ENCODE measurements around the gene ARID5B. TPM values are rescaled to one million over a fixed set of nuclear protein-coding genes. Genes with fewer than 3 reads are reported as not detected.

ARID5B gene
- polyA plus RNA-seq, 4 donors, result 45.0 to 57.3 (median 51.7) TPM

- DNase-seq (ENCODE audit: low read depth in 4 of 4, low spot score in 2 of 4), result no peak
Observed at GRCh38 chr10:62085404-62085803, 183.9 kb downstream of the ARID5B start.

GRCh38 chr10:62085821-62086220 is 184.3 kb downstream of the ARID5B start:
- DNase-seq (ENCODE audit: low read depth in 4 of 4, low spot score in 2 of 4), result no peak

DNA sequence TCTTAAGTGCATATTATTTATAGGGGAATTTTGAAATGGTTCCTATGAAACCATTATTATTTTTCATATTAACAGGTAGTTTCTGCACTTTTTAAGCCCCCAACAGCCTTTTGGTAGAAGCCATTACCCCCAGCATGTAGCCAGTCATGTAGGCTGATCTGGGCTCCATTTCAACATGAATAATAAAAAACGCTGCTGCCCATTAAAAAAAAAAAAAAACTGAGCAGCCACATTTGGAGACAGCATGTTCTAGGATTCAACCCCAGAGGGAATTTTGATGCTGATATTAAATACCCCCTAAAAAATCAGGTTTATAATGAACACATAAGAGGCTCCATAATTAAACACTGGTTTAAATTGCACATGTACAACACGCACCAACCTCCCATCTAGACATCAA is 185.8 kb downstream of the ARID5B start:
- no peak for DNase-seq (ENCODE audit: low read depth in 4 of 4, low spot score in 2 of 4)

DNA sequence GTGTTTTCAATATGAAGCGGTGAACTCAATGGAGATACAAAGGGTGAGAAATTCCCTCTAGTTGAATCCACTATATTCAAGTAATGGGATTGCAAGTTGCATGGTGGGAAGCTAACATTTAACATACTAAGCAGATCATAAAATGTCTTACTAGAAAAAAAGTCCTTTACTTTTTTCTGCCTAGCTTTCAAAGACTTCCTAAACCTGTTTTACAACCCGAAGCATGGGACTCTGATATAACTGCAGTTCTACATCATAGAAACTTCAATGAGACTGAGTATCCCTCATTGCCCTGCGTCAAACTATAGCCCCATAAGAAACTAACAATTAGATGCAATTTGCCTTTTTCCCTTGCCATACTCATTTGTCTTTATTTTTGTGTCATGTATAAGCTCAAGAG is 187.3 kb downstream of the ARID5B start:
- DNase-seq (ENCODE audit: low read depth in 4 of 4, low spot score in 2 of 4), result no peak

DNA sequence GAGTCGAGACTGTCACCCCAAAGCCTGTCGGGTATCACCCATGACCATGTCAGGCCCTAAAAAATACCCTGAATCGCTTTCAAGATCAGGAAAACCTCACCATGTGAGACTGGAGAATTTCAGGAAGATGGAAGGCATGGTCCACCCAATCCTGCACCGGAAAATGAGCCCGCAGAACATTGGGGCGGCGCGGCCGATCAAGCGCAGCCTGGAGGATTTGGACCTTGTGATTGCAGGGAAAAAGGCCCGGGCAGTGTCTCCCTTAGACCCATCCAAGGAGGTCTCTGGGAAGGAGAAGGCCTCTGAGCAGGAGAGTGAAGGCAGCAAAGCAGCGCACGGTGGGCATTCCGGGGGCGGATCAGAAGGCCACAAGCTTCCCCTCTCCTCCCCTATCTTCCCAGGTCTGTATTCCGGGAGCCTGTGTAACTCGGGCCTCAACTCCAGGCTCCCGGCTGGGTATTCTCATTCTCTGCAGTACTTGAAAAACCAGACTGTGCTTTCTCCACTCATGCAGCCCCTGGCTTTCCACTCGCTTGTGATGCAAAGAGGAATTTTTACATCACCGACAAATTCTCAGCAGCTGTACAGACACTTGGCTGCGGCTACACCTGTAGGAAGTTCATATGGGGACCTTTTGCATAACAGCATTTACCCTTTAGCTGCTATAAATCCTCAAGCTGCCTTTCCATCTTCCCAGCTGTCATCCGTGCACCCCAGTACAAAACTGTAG is 191.0 kb downstream of the ARID5B start:
- no peak for DNase-seq (ENCODE audit: low read depth in 4 of 4, low spot score in 2 of 4)

DNA sequence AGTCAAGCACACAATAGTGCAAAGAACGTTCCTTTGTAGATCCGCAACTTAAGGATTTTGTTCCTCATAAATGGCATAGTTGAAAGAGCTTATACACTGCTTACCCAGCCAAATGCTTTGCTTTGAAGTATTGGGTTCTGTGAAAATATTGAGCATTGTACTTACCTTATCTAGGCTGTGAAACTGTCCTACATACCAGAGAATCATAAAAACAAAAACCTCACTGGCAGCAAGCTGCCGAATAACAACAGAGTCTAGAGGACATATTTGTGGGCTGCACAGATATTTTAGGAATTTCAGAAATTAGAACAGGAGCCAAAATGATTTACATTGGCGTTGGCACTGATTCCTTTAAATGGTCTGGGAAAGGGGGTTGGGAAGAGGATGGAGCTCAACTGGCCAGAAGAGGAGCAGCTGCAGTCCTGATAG is 192.4 kb downstream of the ARID5B start:
- DNase-seq (ENCODE audit: low read depth in 4 of 4, low spot score in 2 of 4), result no peak

GRCh38 chr10:62095181-62096122 is 194.0 kb downstream of the ARID5B start:
- DNase-seq (ENCODE audit: low read depth in 4 of 4, low spot score in 2 of 4), result no peak

DNA sequence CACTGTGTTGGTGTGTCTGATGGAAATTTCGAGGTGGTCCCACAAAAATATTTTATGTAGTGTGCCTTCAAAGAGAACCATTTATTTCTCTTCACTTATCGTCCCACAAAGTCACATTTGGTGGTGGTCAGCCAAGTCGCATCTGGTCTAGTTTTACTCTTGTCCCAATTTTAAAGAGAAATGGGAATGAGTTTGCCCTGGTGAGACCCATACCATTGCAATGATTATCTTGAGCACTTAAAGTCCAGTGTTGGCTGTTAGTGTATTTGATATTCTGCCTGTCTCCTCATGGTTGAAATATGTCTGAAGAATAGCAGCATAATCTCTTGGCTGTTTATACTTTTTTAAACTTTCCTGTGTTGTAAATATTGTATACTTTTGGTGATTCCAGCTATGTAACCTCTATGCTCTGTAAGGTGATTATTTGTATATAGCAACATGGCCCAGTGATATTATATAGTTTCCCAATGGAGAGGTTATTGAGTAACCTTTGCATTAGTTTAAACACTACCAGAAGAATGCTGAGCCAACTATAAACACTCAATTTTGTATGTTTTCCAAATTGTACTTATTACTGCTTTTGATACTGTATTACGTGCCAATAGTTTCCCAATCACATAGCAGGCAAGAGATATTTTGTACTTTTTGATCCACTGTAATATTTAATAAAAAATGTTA is 194.9 kb downstream of the ARID5B start:
- DNase-seq (ENCODE audit: low read depth in 4 of 4, low spot score in 2 of 4), result no peak

DNA sequence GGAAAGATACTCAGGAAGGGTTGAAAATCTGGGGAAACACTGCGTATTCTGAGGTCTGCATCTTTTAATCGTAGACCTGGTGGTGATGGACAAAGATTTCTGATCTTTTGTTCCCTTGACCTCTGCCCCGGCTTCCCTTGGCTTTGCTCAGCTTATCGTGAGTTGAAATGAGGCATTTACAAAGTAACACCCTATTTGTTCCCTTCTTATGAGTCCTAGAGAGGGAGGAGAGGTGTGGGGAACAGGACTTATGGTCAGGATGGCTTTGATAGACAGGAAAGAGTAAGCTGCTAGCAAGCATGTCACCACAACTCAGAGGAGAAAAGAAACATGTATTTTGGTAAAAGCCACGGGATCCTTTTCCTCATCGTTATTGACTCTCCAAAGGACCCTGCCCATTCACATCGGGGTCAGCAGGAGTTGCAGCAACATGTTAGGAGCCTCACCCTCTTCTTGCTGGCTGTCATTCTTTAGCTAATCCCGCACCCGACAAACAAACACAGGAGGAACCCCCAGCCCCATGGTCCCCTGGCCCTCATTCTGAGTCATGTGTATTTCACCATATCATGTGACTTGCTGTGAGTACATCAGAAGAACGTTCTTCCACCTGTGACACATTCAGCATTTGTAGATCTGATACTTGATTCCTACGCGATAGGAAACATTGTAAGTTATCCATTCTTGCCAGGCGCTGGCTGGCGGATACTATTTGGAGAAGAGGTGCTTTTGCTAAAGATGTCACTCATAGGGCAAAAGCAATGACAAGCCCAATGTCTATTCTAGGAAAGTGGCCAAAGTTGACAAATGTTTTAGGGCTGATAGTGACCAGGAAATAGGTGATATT is 197.0 kb downstream of the ARID5B start:
- DNase-seq (ENCODE audit: low read depth in 4 of 4, low spot score in 2 of 4), result no peak

DNA sequence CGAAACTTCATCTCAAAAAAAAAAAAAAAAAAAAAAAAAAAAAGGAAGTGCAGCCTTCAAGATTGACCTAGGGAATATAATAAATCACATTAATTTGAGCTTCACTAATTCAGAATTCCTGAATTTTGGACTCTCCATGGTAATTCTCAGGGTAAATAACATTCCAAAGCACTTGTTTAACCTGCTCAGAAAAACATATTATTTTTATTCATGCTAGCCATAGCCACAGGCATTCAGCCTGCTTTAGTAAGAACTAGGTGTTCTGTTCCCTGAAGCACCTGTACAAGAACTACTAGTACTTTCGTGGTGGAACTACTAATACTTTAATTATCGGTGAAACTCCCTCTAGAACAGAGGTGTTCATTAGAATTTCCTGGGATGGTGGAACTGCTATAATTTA is 197.8 kb downstream of the ARID5B start:
- no peak for DNase-seq (ENCODE audit: low read depth in 4 of 4, low spot score in 2 of 4)

- no peak for DNase-seq (ENCODE audit: low read depth in 4 of 4, low spot score in 2 of 4)
Observed at GRCh38 chr10:62103857-62104256, 202.4 kb downstream of the ARID5B start.

DNA sequence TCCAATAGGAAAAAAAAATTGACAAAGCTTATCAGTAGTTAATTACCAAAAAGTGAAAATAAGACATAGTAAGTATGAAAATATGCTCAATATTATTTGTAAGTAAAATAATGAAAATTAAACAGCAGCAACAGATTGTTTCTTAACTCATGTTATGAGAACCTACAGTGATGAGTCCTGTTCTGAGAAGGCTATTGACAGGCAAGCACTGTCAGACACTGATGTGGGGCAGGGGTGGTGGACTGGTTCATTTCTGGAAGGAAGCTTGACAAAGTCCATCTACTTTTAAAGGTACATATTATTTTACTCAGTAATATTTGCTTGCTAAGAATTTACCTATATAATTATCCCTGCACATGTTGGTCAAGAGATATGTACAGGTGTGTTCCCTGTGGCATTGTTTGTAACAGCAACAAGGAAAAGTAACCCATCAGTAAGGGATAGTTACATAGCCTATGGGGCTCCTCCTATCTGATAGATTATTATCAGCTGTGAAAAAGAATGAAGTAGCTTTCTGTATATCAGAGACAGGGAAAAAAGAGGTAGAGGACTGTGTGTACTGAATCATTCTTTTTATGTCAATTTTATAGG is 205.5 kb downstream of the ARID5B start:
- DNase-seq (ENCODE audit: low read depth in 4 of 4, low spot score in 2 of 4), result no peak

- no peak for DNase-seq (ENCODE audit: low read depth in 4 of 4, low spot score in 2 of 4)
Observed at GRCh38 chr10:62108759-62109586, 207.5 kb downstream of the ARID5B start.

DNA sequence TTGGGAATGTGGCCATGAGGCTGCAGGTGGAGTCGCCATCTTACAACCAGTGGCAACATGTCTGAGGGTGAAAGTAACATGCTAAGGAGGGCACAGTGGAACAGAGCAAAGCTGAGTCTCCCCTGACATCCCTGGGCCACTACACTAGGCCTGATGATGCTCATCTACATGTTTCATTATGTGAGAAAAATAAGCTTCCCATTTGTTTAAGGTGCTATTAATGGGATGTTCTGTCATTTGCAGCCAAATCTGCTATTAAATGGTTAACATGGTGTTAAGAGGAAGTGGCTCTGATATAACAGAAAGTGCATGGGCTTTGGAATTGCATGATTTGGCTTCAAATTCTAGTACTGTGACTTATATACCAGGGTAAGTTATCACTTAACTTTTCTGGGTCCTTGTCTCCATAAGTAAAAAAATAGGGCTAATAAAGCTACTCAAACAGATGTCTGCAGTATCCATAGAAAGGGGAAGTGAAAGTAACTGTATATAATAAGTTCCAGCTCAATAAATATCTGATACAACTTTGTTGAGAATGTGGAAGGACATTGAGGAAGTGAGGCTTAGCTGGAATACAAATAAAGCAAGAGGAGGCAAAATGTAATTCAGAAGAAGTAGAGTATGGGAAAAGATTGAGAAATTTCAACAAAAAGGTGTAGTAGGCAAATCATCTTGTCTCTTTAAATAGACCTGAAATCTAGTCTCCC is 208.2 kb downstream of the ARID5B start:
- DNase-seq (ENCODE audit: low read depth in 4 of 4, low spot score in 2 of 4), result no peak

- no peak for DNase-seq (ENCODE audit: low read depth in 4 of 4, low spot score in 2 of 4)
Observed at GRCh38 chr10:62112300-62112699, 210.8 kb downstream of the ARID5B start.

GRCh38 chr10:62112963-62113362 is 211.5 kb downstream of the ARID5B start:
- DNase-seq (ENCODE audit: low read depth in 4 of 4, low spot score in 2 of 4), result no peak

DNA sequence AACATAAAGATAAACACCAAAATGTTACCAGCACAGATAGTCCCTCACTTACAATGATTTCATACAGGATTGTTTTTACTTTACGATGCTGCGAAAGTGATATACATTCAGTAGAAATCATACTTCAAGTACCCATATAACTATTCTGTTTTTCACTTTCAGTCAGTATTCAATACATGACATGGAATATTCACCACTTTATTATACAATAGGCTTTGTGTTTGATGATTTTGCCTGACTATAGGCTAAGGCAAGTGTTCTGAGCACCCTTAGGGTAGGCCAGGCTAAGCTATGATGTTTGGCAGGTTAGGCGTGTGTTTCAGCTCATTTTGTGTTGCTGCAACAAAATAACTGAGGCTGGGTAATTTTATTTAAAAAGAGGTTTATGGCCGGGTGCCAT is 212.2 kb downstream of the ARID5B start:
- no peak for DNase-seq (ENCODE audit: low read depth in 4 of 4, low spot score in 2 of 4)

DNA sequence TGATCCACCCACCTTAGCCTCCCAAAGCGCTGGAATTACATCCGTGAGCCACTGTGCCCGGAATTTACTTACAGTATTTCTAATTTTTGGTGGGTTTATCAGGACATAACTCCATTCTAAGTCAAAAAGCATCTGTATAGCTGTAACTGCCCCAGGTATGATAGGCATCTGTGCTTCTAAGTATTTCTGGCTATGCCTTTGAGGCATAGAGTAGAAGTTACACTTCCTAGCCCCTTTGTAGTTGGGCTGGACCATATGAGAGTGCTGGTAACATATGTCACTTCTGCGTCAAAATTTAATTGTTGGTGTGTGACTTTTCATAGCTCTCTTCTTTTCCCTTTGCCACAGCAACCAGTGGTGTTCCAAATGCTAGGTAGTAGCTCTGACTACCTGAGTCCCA is 213.8 kb downstream of the ARID5B start:
- DNase-seq (ENCODE audit: low read depth in 4 of 4, low spot score in 2 of 4), result no peak

Measured in left renal cortex interstitium (tissue), 4 donors.